Astrocyte (in vitro differentiated cells and primary cell): ENCODE measurements around the gene LIPE.

Experiments
- EZH2 ChIP-seq: IDR thresholded peaks from 2 replicates; pipeline ENCODE4 v1.6.1; 2012; ENCODE audit warnings: mild to moderate bottlenecking, low read length, inconsistent platforms; ENCODE audit not compliant: insufficient read depth
- TF ChIP-seq, protein P1 (sequence below): IDR thresholded peaks from 2 replicates; pipeline ENCODE4 v1.5.1; 2011; ENCODE audit warnings: low read depth, mild to moderate bottlenecking, inconsistent platforms, low read length, moderate library complexity; ENCODE audit not compliant: insufficient read depth

DNA sequence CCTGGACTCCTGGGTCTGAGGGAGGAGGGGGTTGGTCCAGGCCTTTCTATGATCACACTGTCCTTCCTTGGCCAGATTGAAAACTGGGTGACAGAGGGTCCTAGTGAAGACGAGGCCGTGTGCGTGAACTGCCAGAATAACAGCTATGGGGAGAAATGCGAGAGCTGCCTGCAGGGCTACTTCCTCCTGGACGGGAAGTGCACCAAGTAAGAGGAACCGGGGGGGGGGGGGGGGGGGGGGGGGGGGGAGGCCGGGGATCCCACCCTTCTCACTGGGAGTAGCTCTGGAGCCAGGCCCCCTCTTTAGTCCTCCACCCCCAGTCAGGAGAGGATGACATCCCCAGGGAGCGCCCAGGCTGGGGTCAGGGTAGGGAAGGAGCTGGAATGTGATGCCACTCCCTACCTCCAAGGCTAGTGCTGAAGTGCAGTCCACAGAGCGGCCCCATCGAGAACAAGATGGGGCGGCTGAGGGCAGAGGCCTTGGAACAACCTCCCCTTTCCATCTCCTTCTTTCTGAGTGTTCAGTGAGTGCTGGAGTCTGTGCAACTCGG is 56.5 kb downstream of the LIPE start:
- TF ChIP-seq, protein P1, sequence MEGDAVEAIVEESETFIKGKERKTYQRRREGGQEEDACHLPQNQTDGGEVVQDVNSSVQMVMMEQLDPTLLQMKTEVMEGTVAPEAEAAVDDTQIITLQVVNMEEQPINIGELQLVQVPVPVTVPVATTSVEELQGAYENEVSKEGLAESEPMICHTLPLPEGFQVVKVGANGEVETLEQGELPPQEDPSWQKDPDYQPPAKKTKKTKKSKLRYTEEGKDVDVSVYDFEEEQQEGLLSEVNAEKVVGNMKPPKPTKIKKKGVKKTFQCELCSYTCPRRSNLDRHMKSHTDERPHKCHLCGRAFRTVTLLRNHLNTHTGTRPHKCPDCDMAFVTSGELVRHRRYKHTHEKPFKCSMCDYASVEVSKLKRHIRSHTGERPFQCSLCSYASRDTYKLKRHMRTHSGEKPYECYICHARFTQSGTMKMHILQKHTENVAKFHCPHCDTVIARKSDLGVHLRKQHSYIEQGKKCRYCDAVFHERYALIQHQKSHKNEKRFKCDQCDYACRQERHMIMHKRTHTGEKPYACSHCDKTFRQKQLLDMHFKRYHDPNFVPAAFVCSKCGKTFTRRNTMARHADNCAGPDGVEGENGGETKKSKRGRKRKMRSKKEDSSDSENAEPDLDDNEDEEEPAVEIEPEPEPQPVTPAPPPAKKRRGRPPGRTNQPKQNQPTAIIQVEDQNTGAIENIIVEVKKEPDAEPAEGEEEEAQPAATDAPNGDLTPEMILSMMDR: no peak
- no peak for TF ChIP-seq EZH2
